Keratinocyte (primary cell): ENCODE measurements around the gene CMTM7.

Experiments used
- CTCF ChIP-seq, 3 experiments: IDR thresholded peaks in 1 of 3; conservative IDR thresholded peaks in 1 of 3; optimal IDR thresholded peaks in 1 of 3; 2 replicates in 2 of 3; 3 replicates in 1 of 3; pipeline versions ENCODE3 to v1.5.1; 2011; ENCODE audit warnings: low read length in 3 of 3, mild to moderate bottlenecking in 3 of 3, moderate library complexity in 2 of 3, control low read depth in 1 of 3, inconsistent platforms in 1 of 3; ENCODE audit not compliant: insufficient read depth in 2 of 3; ENCODE audit errors: extremely low read depth in 1 of 3
- EZH2 ChIP-seq: IDR thresholded peaks from one replicate; pipeline ENCODE4 v1.6.1; 2012; ENCODE audit warnings: inconsistent platforms, mild to moderate bottlenecking, low read length, moderate library complexity

- TF ChIP-seq CTCF (optimal IDR thresholded peaks at IDR 0.05 in 1 of 3, IDR thresholded peaks at IDR 0.05 in 1 of 3, conservative IDR thresholded peaks at IDR 0.05 in 1 of 3; ENCODE audit: extremely low read depth in 1 of 3, insufficient read depth in 2 of 3, low read length in 3 of 3): no peak
- no peak for TF ChIP-seq EZH2
Measured at GRCh38 chr3:32371461-32372212, 20.0 kb upstream of the CMTM7 start.
